ENCODE data around the gene IGF2. TPM values are rescaled to one million over a fixed set of nuclear protein-coding genes. Genes with fewer than 3 reads are reported as not detected.
A peak's percentile ranks its signal among the peaks of the same experiment; 100 is the strongest.
"Not testable (repeated sequence)": the region's sequence is repeated elsewhere in the genome, so short reads cannot be mapped to it uniquely, and the experiment has no call there.

Gene IGF2
- total RNA-seq, 6 donors from 2014 or later = 7.0 to 24.4 (median 8.4) TPM; not detected in 1

GRCh38 chr11:2128130-2128510 is 11.1 kb downstream of the IGF2 start:
- peak in 1 of 2 donors; percentile 66 for DNase-seq
- H3K27me3 ChIP-seq = peaks cover 0 to 5% (median 0%) of the 10 kb centered on the region in 4 donors
- TF ChIP-seq CTCF (IDR thresholded peaks at IDR 0.05) (no peak), POLR2A (IDR thresholded peaks at IDR 0.05) (no peak), POLR2AphosphoS5 (IDR thresholded peaks at IDR 0.05) (no peak), EP300 (IDR thresholded peaks at IDR 0.05) (no peak)
- ATAC-seq (ENCODE audit: low FRiP score in 2 of 2) = no peak
- no peak overlapping the region for H3K4me3 ChIP-seq
- no peaks in the 10 kb centered on the region for H3K9me3 ChIP-seq
- H3K36me3 ChIP-seq = no peaks in the 10 kb centered on the region
- 85 to 94% methylated on average over 6 to 7 of the region's 7 CpGs for WGBS, 2 donors
- no peaks in the 10 kb centered on the region for H3K4me1 ChIP-seq
- H3K27ac ChIP-seq = no peak overlapping the region

GRCh38 chr11:2127482-2128129 is 11.6 kb downstream of the IGF2 start:
- Histone ChIP-seq H3K4me1 (no peaks in the 10 kb centered on the region), H3K4me3 (no peak overlapping the region), H3K27me3 (peaks cover 0 to 2% (median 0%) of the 10 kb centered on the region in 4 donors), H3K27ac (no peak overlapping the region), H3K9me3 (no peaks in the 10 kb centered on the region), H3K36me3 (no peaks in the 10 kb centered on the region)
- peak in 1 of 2 donors; percentile 57 for DNase-seq
- no peak for ATAC-seq (ENCODE audit: low FRiP score in 2 of 2)
- no peak for TF ChIP-seq EP300 (IDR thresholded peaks at IDR 0.05)
- TF ChIP-seq POLR2A (IDR thresholded peaks at IDR 0.05) = no peak
- no peak for TF ChIP-seq POLR2AphosphoS5 (IDR thresholded peaks at IDR 0.05)
- no peak for TF ChIP-seq CTCF (IDR thresholded peaks at IDR 0.05)
- 84 to 86% methylated on average over 7 to 8 of the region's 8 CpGs for WGBS, 2 donors

- Histone ChIP-seq H3K9me3 (no peaks in the 10 kb centered on the region), H3K27me3 (peaks cover 0 to 6% (median 3%) of the 10 kb centered on the region in 4 donors), H3K4me1 (peaks cover 0 to 5% (median 0%) of the 10 kb centered on the region in 4 donors), H3K36me3 (no peaks in the 10 kb centered on the region), H3K4me3 (no peak overlapping the region), H3K27ac (no peak overlapping the region)
- WGBS, 2 donors = 75 to 93% methylated on average over 2 of the region's 2 CpGs
- no peak for DNase-seq
- ATAC-seq (ENCODE audit: low FRiP score in 2 of 2) = no peak
- TF ChIP-seq CTCF (IDR thresholded peaks at IDR 0.05) (no peak), POLR2A (IDR thresholded peaks at IDR 0.05) (no peak), POLR2AphosphoS5 (IDR thresholded peaks at IDR 0.05) (no peak), EP300 (IDR thresholded peaks at IDR 0.05) (no peak)
Measured at GRCh38 chr11:2126520-2127085, 12.6 kb downstream of the IGF2 start.

- H3K27ac ChIP-seq; H3K36me3 ChIP-seq; DNase-seq; H3K9me3 ChIP-seq; H3K4me1 ChIP-seq; H3K27me3 ChIP-seq; ATAC-seq (ENCODE audit: low FRiP score in 2 of 2); H3K4me3 ChIP-seq: not testable (repeated sequence)
- 83 to 84% methylated on average over 9 to 10 of the region's 10 CpGs for WGBS, 2 donors
Measured at GRCh38 chr11:2124736-2125484, 14.3 kb downstream of the IGF2 start.

- no peak for TF ChIP-seq POLR2A (IDR thresholded peaks at IDR 0.05)
- TF ChIP-seq POLR2AphosphoS5 (IDR thresholded peaks at IDR 0.05) = no peak
- no peak for TF ChIP-seq EP300 (IDR thresholded peaks at IDR 0.05)
- no peak for TF ChIP-seq CTCF (IDR thresholded peaks at IDR 0.05)
- no peak for DNase-seq
- no peak overlapping the region for H3K27ac ChIP-seq
- ATAC-seq (ENCODE audit: low FRiP score in 2 of 2) = no peak
- peaks cover 0 to 5% (median 0%) of the 10 kb centered on the region in 4 donors for H3K4me1 ChIP-seq
- no peaks in the 10 kb centered on the region for H3K36me3 ChIP-seq
- no peaks in the 10 kb centered on the region for H3K9me3 ChIP-seq
- WGBS, 2 donors = 90 to 96% methylated on average over 5 to 7 of the region's 7 CpGs
- no peak overlapping the region for H3K4me3 ChIP-seq
- peaks cover 0 to 6% (median 3%) of the 10 kb centered on the region in 4 donors for H3K27me3 ChIP-seq
Measured at GRCh38 chr11:2123628-2123960, 15.6 kb downstream of the IGF2 start.
